Sigmoid colon (tissue), 4 donors: ENCODE results near the gene UBE2E2.

ENCODE experiments used
- EP300 ChIP-seq, 4 donors: sonication (generic); formaldehyde crosslinking; IDR thresholded peaks; one replicate each; pipeline ENCODE4 v1.6.1; 2017; ENCODE audit warnings: antibody characterized with exemption in 4 of 4
- POLR2AphosphoS5 ChIP-seq, 4 donors: sonication (generic); formaldehyde crosslinking; IDR thresholded peaks; one replicate each; pipeline ENCODE4 v1.6.1; 2017; ENCODE audit warnings: antibody characterized with exemption in 4 of 4
- TF ChIP-seq, protein P1 (sequence below), 4 experiments: fragments of 450-650 bp in 3 of 4; fragments of 200-600 bp in 1 of 4; IDR thresholded peaks; one replicate each; pipeline ENCODE4 v1.5.1; 2016 to 2019; ENCODE audit warnings: antibody characterized with exemption in 4 of 4, mild to moderate bottlenecking in 3 of 4, moderate library complexity in 2 of 4

DNA sequence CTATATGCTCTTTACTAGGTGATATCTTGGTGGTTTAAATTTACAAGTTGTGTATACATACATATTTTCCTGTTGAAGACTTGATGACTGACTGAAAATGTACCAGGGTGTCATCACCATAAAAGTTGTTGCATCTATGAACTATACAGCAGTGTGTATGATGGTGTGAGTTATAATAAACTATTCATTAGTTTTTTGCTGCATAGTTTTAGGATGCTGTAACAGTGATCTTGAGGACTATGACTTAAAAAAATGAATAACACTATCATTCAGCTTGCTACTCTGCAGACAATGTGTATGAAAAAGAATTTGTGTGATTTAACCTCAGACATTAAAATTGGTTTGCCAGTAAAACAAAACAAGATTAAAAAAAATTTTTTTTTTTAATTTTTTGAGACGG lies 49.0 kb downstream of the UBE2E2 start:
- TF ChIP-seq, protein P1, sequence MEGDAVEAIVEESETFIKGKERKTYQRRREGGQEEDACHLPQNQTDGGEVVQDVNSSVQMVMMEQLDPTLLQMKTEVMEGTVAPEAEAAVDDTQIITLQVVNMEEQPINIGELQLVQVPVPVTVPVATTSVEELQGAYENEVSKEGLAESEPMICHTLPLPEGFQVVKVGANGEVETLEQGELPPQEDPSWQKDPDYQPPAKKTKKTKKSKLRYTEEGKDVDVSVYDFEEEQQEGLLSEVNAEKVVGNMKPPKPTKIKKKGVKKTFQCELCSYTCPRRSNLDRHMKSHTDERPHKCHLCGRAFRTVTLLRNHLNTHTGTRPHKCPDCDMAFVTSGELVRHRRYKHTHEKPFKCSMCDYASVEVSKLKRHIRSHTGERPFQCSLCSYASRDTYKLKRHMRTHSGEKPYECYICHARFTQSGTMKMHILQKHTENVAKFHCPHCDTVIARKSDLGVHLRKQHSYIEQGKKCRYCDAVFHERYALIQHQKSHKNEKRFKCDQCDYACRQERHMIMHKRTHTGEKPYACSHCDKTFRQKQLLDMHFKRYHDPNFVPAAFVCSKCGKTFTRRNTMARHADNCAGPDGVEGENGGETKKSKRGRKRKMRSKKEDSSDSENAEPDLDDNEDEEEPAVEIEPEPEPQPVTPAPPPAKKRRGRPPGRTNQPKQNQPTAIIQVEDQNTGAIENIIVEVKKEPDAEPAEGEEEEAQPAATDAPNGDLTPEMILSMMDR (IDR thresholded peaks at IDR 0.05) = no peak
- TF ChIP-seq EP300 (IDR thresholded peaks at IDR 0.05) (no peak), POLR2AphosphoS5 (IDR thresholded peaks at IDR 0.05) (no peak)
